CD14-positive monocyte (primary cell): ENCODE measurements around the gene TTC39B. TPM values are rescaled to one million over a fixed set of nuclear protein-coding genes. Genes with fewer than 3 reads are reported as not detected.

Experiments used
- DNase-seq, 3 donors: peaks; one replicate each; pipeline ENCODE4 v3.0.0-alpha.2; 2011 to 2022
- H2AFZ ChIP-seq: 2 replicates; pipeline ENCODE4 v1.6.0; 2012; ENCODE audit warnings: mild to moderate bottlenecking, low read depth, low read length, inconsistent platforms; ENCODE audit not compliant: insufficient read depth, poor library complexity, severe bottlenecking
- H3K27ac ChIP-seq, 2 donors: 1 replicate in 1 of 2; 2 replicates in 1 of 2; pipeline ENCODE4 v1.5.1; 2012 to 2013; ENCODE audit warnings: low read length in 2 of 2, control low read depth in 1 of 2, inconsistent platforms in 1 of 2, low read depth in 1 of 2, mild to moderate bottlenecking in 1 of 2
- H3K27me3 ChIP-seq, 2 donors: one replicate each; pipeline versions ENCODE4 v1.6.0 to v1.6.1; 2011 to 2013; ENCODE audit warnings: low read length in 2 of 2; ENCODE audit not compliant: control insufficient read depth in 2 of 2, insufficient read depth in 2 of 2
- H3K36me3 ChIP-seq, 2 donors: replicated peaks in 1 of 2; 1 replicate in 1 of 2; 2 replicates in 1 of 2; pipeline versions ENCODE4 v1.5.1 to v1.6.1; 2012 to 2013; ENCODE audit warnings: low read length in 2 of 2, control low read depth in 1 of 2, inconsistent platforms in 1 of 2, mild to moderate bottlenecking in 1 of 2; ENCODE audit not compliant: insufficient read depth in 2 of 2, control insufficient read depth in 1 of 2
- H3K4me1 ChIP-seq, 2 donors: 1 replicate in 1 of 2; 2 replicates in 1 of 2; pipeline versions ENCODE4 v1.5.1 to v1.6.1; 2012 to 2013; ENCODE audit warnings: low read length in 2 of 2, control low read depth in 1 of 2, inconsistent platforms in 1 of 2, mild to moderate bottlenecking in 1 of 2, moderate library complexity in 1 of 2; ENCODE audit not compliant: insufficient read depth in 2 of 2, control insufficient read depth in 1 of 2
- H3K4me2 ChIP-seq: replicated peaks from 2 replicates; pipeline ENCODE3; 2012; ENCODE audit warnings: low read length, moderate library complexity, mild to moderate bottlenecking; ENCODE audit not compliant: poor library complexity, severe bottlenecking; ENCODE audit errors: extremely low read depth
- H3K4me3 ChIP-seq, 3 experiments: fragments of 200-600 bp in 1 of 3; sonication (generic) in 1 of 3; replicated peaks in 1 of 3; 1 replicate in 2 of 3; 2 replicates in 1 of 3; pipeline ENCODE4 v1.5.1; 2011 to 2013; ENCODE audit warnings: low read length in 3 of 3, mild to moderate bottlenecking in 3 of 3, control low read depth in 2 of 3, low read depth in 2 of 3, inconsistent platforms in 1 of 3, moderate library complexity in 1 of 3
- H3K79me2 ChIP-seq: 2 replicates; pipeline ENCODE4 v1.6.0; 2012; ENCODE audit warnings: mild to moderate bottlenecking, control low read depth, inconsistent platforms, low read length, moderate library complexity; ENCODE audit not compliant: insufficient read depth
- H3K9ac ChIP-seq: 2 replicates; pipeline ENCODE4 v1.6.0; 2017; ENCODE audit warnings: low read length, mild to moderate bottlenecking; ENCODE audit not compliant: insufficient read depth, poor library complexity, severe bottlenecking
- H3K9me3 ChIP-seq, 2 donors: replicated peaks in 1 of 2; 1 replicate in 1 of 2; 2 replicates in 1 of 2; pipeline versions ENCODE4 v1.5.1 to v1.6.1; 2012 to 2013; ENCODE audit warnings: low read length in 2 of 2, control low read depth in 1 of 2; ENCODE audit not compliant: control insufficient read depth in 1 of 2, insufficient read depth in 1 of 2
- H4K20me1 ChIP-seq: 2 replicates; pipeline ENCODE4 v1.6.0; 2012; ENCODE audit warnings: mild to moderate bottlenecking, low read length, control low read depth, moderate library complexity; ENCODE audit not compliant: insufficient read depth
- H3K27ac Mint-ChIP-seq, 7 donors: one replicate each; pipeline ENCODE4 v1.8.0; 2020; ENCODE audit warnings: mild to moderate bottlenecking in 7 of 7, mixed read lengths in 7 of 7, moderate library complexity in 6 of 7, inconsistent platforms in 2 of 7
- H3K27me3 Mint-ChIP-seq, 3 donors: one replicate each; pipeline ENCODE4 v1.8.0; 2021 to 2022; ENCODE audit warnings: low read depth in 3 of 3, mild to moderate bottlenecking in 3 of 3, mixed read lengths in 3 of 3, moderate library complexity in 3 of 3, inconsistent platforms in 1 of 3
- H3K36me3 Mint-ChIP-seq, 2 donors: one replicate each; pipeline ENCODE4 v1.8.0; 2020; ENCODE audit warnings: mixed read lengths in 2 of 2, inconsistent platforms in 1 of 2, mild to moderate bottlenecking in 1 of 2
- H3K4me1 Mint-ChIP-seq: one replicate; pipeline ENCODE4 v1.8.0; 2020; ENCODE audit warnings: mild to moderate bottlenecking, mixed read lengths
- H3K4me3 Mint-ChIP-seq, 2 donors: one replicate each; pipeline ENCODE4 v1.8.0; 2020; ENCODE audit warnings: mild to moderate bottlenecking in 2 of 2, mixed read lengths in 2 of 2, moderate library complexity in 1 of 2
- H3K9me3 Mint-ChIP-seq, 7 donors: one replicate each; pipeline ENCODE4 v1.8.0; 2020 to 2022; ENCODE audit warnings: mixed read lengths in 7 of 7, mild to moderate bottlenecking in 6 of 7, moderate library complexity in 6 of 7, inconsistent platforms in 2 of 7
- whole genome bisulfite sequencing: methylation state at CpG from one replicate; pipeline ENCODE4 v1.1.5; 2013; ENCODE audit warnings: missing lambda C conversion rate; ENCODE audit not compliant: insufficient coverage; 5-methylcytosine and 5-hydroxymethylcytosine counted together
- intact Hi-C, 2 donors: fragments of 100-400 bp; cut with micrococcal nuclease; formaldehyde crosslinking; loops; one replicate each; pipeline versions ENCODE4 v1.15.0 to v1.15.1; 2023
- polyA plus RNA-seq, 3 donors: library from polyadenylated mRNA; depleted of rRNA in 1 of 3; unstranded in 2 of 3; stranded (reverse) in 1 of 3; fragments of 300-500 nt in 2 of 3; fragments of >200 nt in 1 of 3; fragmentation: Illumina TruSeq in 2 of 3; gene quantifications; 1 replicate in 2 of 3; 2 replicates in 1 of 3; pipeline ENCODE4 v1.2.3, GENCODE V29; 2012 to 2021
- TF ChIP-seq, protein P1 (sequence below): fragments of 200-600 bp; IDR thresholded peaks from one replicate; pipeline ENCODE4 v1.8.0; 2022; ENCODE audit warnings: antibody characterized with exemption, mild to moderate bottlenecking

TTC39B gene
- polyA plus RNA-seq, 3 donors, result 0.87 to 5.3 (median 3.1) TPM

DNA sequence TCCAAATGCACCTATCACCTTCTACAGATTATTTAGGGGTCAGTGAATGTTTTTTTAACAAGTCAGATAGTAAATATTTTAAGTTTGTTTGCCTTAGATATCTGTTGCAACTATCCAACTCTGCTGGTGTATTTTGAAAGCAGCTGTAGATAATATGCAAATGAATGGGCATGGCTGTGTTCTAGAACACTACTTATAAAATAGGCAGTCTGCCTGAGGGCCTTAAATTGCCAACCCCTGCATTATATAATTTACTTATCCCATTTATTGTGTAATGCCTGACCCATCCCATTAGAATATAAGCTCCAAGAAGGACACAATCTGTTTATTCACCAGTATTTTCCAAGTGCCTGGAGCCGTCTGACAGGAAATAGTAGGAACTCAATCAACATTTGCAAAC is 149.0 kb downstream of the TTC39B start:
- no peak for DNase-seq
- Mint-ChIP-seq H3K9me3 (peaks cover 0 to 3% (median 2%) of the 10 kb centered on the region in 7 donors), H3K27me3 (peaks cover 0 to 4% (median 1%) of the 10 kb centered on the region in 3 donors), H3K4me3 (no peak overlapping the region), H3K27ac (no peak overlapping the region), H3K36me3 (no peaks in the 10 kb centered on the region), H3K4me1 (no peaks in the 10 kb centered on the region)
- H3K4me2 ChIP-seq, result no peak overlapping the region
- no peaks in the 10 kb centered on the region for H4K20me1 ChIP-seq
- no peaks in the 10 kb centered on the region for H3K36me3 ChIP-seq
- H3K9me3 ChIP-seq, result no peaks in the 10 kb centered on the region
- no CpG with 5 or more reads among the region's 1 CpG for WGBS
- H3K4me3 ChIP-seq, result no peak overlapping the region
- TF ChIP-seq, protein P1, sequence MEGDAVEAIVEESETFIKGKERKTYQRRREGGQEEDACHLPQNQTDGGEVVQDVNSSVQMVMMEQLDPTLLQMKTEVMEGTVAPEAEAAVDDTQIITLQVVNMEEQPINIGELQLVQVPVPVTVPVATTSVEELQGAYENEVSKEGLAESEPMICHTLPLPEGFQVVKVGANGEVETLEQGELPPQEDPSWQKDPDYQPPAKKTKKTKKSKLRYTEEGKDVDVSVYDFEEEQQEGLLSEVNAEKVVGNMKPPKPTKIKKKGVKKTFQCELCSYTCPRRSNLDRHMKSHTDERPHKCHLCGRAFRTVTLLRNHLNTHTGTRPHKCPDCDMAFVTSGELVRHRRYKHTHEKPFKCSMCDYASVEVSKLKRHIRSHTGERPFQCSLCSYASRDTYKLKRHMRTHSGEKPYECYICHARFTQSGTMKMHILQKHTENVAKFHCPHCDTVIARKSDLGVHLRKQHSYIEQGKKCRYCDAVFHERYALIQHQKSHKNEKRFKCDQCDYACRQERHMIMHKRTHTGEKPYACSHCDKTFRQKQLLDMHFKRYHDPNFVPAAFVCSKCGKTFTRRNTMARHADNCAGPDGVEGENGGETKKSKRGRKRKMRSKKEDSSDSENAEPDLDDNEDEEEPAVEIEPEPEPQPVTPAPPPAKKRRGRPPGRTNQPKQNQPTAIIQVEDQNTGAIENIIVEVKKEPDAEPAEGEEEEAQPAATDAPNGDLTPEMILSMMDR, result no peak
- no peak overlapping the region for H3K27ac ChIP-seq
- H3K79me2 ChIP-seq, result no peaks in the 10 kb centered on the region
- H3K9ac ChIP-seq, result no peak overlapping the region
- no peak overlapping the region for H2AFZ ChIP-seq
- no peaks in the 10 kb centered on the region for H3K4me1 ChIP-seq
- intact Hi-C loops, result no loop called here
- no peaks in the 10 kb centered on the region for H3K27me3 ChIP-seq

DNA sequence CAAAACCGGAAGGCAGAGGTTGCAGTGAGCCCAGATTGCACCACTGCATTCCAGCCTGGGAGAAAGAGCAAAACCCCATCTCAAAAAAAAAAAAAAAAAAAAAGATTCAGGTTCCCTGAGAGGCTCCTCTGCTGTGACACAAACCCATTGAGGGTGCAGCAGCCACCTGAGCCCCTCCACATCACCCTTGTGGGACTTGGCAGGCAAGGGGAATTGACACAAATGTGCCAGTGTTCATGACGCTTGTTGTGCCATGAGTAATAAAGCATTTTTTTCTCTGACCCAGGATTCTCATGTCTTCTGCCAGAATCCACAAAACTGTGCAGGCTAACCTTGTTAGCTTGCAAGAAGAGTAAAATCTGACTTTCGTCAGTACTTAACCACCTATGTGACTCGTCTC is 149.6 kb downstream of the TTC39B start:
- Mint-ChIP-seq H3K36me3 (no peaks in the 10 kb centered on the region), H3K4me1 (no peaks in the 10 kb centered on the region), H3K9me3 (peaks cover 0 to 3% (median 2%) of the 10 kb centered on the region in 7 donors), H3K27me3 (peaks cover 0 to 4% (median 1%) of the 10 kb centered on the region in 3 donors), H3K27ac (no peak overlapping the region), H3K4me3 (no peak overlapping the region)
- H3K27me3 ChIP-seq, result no peaks in the 10 kb centered on the region
- H3K27ac ChIP-seq, result no peak overlapping the region
- no peak overlapping the region for H2AFZ ChIP-seq
- DNase-seq, result no peak
- intact Hi-C loops, result no loop called here
- H3K4me3 ChIP-seq, result no peak overlapping the region
- H3K36me3 ChIP-seq, result no peaks in the 10 kb centered on the region
- no peak overlapping the region for H3K9ac ChIP-seq
- H4K20me1 ChIP-seq, result no peaks in the 10 kb centered on the region
- TF ChIP-seq, protein P1, result no peak
- H3K4me2 ChIP-seq, result no peak overlapping the region
- no peaks in the 10 kb centered on the region for H3K9me3 ChIP-seq
- H3K4me1 ChIP-seq, result no peaks in the 10 kb centered on the region
- H3K79me2 ChIP-seq, result no peaks in the 10 kb centered on the region
- 67% methylated on average over 3 of the region's 4 CpGs for WGBS
